Measurements from ENCODE around the gene GMEB2.
"Not testable (repeated sequence)": the region's sequence is repeated elsewhere in the genome, so short reads cannot be mapped to it uniquely, and the experiment has no call there.

Gene GMEB2

DNA sequence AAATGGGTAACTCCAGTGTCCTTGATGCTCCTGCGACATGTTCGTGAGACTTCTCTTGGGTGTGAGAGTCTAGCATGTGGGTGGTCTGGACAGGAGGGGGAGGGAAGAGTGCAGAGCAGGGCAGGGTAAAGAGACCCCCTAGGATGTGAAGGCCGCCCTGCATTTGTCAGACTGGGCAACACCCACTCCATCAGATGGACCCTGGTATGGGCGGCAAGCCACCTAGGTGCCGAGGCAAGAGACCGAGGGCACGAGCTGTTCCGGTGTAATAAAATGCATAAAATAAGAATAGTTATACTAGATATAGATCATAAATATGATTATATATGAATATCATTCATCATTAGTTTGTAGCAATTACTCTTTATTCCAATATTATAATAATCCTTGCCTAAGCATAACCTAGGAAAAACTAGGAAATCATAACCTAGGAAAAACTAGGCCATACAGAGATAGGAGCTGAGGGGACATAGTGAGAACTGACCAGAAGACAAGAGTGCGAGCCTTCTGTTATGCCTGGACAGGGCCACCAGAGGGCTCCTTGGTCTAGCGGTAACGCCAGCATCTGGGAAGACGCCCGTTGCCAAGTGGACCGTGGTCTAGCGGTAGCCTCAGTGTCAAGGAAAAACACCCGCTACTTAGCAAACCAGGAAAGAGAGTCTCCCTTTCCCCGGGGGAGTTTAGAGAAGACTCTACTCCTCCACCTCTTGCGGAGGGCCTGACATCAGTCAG, 12.9 kb downstream of the GMEB2 start:
- H3K14ac ChIP-seq (ENCODE audit: low read length); H2AFZ ChIP-seq (ENCODE audit: insufficient read depth, low read length, poor library complexity); H4K91ac ChIP-seq (ENCODE audit: low read depth, low read length); H4K8ac ChIP-seq (ENCODE audit: low read depth, low read length); H3K9ac ChIP-seq (ENCODE audit: low read length); H4K12ac ChIP-seq (ENCODE audit: low read depth, low read length); H3K23ac ChIP-seq (ENCODE audit: low read length); H3K4me2 ChIP-seq (ENCODE audit: low read length); H3K18ac ChIP-seq (ENCODE audit: low read length); H2BK120ac ChIP-seq (ENCODE audit: insufficient read depth, low read length, poor library complexity); H3K27me3 ChIP-seq (ENCODE audit: insufficient read depth, low read length); H3K4ac ChIP-seq (ENCODE audit: low read depth, low read length); H3K79me1 ChIP-seq (ENCODE audit: low read length); H2BK5ac ChIP-seq (ENCODE audit: low read depth, low read length, poor library complexity); H3K9me3 ChIP-seq (ENCODE audit: insufficient read depth, low read depth, low read length); H3K79me2 ChIP-seq (ENCODE audit: control insufficient read depth, insufficient read depth, low read length, poor library complexity); H3K27ac ChIP-seq (ENCODE audit: low read depth, low read length); H2AK5ac ChIP-seq (ENCODE audit: low read length); H3K4me3 ChIP-seq (ENCODE audit: low read depth, low read length); H3K4me1 ChIP-seq (ENCODE audit: control insufficient read depth in 1 of 2, insufficient read depth in 2 of 2, low read length in 2 of 2); H2BK12ac ChIP-seq (ENCODE audit: low read length): not testable (repeated sequence)
- H3K36me3 ChIP-seq (ENCODE audit: control insufficient read depth in 1 of 2, insufficient read depth in 2 of 2, low read length in 2 of 2): peaks cover 39% of the 10 kb centered on the region in 2 experiments
- DNase-seq: peak in 1 of 2 donors; percentile 29
- no CpG with 5 or more reads among the region's 18 CpGs for WGBS (ENCODE audit: extremely low coverage, insufficient coverage, insufficient read length)

DNA sequence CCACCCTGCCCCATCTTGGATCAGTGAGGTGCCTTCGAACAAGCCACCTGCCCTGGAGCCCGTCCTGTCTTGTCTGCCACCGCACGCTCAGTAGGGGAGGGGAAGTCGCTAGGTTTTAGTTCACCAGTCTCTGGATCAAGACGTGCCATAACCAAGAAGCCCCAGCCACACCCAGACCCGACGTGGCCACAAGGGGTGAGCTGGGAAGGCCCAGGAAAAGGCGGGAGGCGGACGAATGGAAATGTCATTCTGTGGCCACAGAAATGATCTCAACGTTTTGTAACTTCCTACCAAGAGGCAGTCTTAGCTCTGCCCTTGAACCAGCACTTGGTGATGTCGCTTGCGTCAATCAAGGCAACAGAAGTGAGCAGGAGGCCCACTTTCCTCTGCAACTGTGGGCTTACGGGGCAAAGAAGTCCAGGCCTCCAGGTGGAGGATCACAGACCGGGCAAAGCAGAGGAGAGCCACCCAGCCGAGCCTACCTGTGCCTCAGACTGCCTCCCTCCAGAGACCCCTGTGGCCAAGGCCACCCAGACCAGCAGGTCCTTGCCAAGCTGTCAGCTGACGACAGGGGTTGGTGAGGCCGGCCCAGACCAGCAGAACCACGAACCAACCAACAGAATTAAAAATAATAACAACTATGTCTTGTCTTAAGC, 14.5 kb downstream of the GMEB2 start:
- H4K91ac ChIP-seq (ENCODE audit: low read depth, low read length): no peak overlapping the region
- DNase-seq: no peak
- no CpG with 5 or more reads among the region's 20 CpGs for WGBS (ENCODE audit: extremely low coverage, insufficient coverage, insufficient read length)

DNA sequence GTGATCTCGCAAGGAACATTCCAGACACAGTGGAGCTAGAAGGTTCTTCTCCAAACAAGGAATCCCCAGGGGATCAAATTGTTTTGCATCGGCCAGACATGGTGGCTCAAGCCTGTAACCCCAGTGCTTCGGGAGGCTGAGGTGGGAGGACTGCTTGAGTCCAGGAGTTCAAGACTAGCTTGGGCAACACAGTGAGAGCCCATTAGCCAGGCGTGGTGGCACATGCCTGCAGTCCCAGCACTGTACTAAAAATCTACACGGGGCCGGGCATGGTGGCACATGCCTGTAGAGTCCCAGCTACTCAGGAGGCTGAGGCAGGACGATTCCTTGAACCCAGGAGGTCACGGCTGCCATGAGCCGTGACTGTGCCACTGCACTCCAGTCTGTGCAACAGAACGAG, 15.3 kb downstream of the GMEB2 start:
- Histone ChIP-seq H3K36me3 (ENCODE audit: control insufficient read depth in 1 of 2, insufficient read depth in 2 of 2, low read length in 2 of 2) (peaks cover 17 to 19% of the 10 kb centered on the region in 2 experiments), H2BK5ac (ENCODE audit: low read depth, low read length, poor library complexity) (no peak overlapping the region), H3K4ac (ENCODE audit: low read depth, low read length) (no peak overlapping the region), H2BK120ac (ENCODE audit: insufficient read depth, low read length, poor library complexity) (no peak overlapping the region), H3K27ac (ENCODE audit: low read depth, low read length) (no peak overlapping the region), H3K4me1 (ENCODE audit: control insufficient read depth in 1 of 2, insufficient read depth in 2 of 2, low read length in 2 of 2) (no peaks in the 10 kb centered on the region), H3K27me3 (ENCODE audit: insufficient read depth, low read length) (no peaks in the 10 kb centered on the region), H3K9me3 (ENCODE audit: insufficient read depth, low read depth, low read length) (peaks cover 8% of the 10 kb centered on the region), H2AFZ (ENCODE audit: insufficient read depth, low read length, poor library complexity) (no peak overlapping the region), H3K79me2 (ENCODE audit: control insufficient read depth, insufficient read depth, low read length, poor library complexity) (no peaks in the 10 kb centered on the region), H3K14ac (ENCODE audit: low read length) (no peak overlapping the region), H3K4me3 (ENCODE audit: low read depth, low read length) (no peak overlapping the region), H2AK5ac (ENCODE audit: low read length) (no peak overlapping the region), H3K4me2 (ENCODE audit: low read length) (no peak overlapping the region), H2BK12ac (ENCODE audit: low read length) (no peak overlapping the region), H4K12ac (ENCODE audit: low read depth, low read length) (no peak overlapping the region), H3K9ac (ENCODE audit: low read length) (no peak overlapping the region), H3K23ac (ENCODE audit: low read length) (no peak overlapping the region), H4K8ac (ENCODE audit: low read depth, low read length) (no peak overlapping the region), H3K18ac (ENCODE audit: low read length) (no peak overlapping the region), H3K79me1 (ENCODE audit: low read length) (no peaks in the 10 kb centered on the region), H4K91ac (ENCODE audit: low read depth, low read length) (no peak overlapping the region)
- no peak for DNase-seq
- no CpG with 5 or more reads among the region's 10 CpGs for WGBS (ENCODE audit: extremely low coverage, insufficient coverage, insufficient read length)

More for the DNA sequence above, 14.5 kb downstream of the GMEB2 start:
- Histone ChIP-seq H4K8ac (ENCODE audit: low read depth, low read length) (no peak overlapping the region), H3K23ac (ENCODE audit: low read length) (no peak overlapping the region), H3K9me3 (ENCODE audit: insufficient read depth, low read depth, low read length) (peaks cover 8% of the 10 kb centered on the region), H3K14ac (ENCODE audit: low read length) (no peak overlapping the region), H2AK5ac (ENCODE audit: low read length) (no peak overlapping the region), H3K79me1 (ENCODE audit: low read length) (no peaks in the 10 kb centered on the region), H3K4me2 (ENCODE audit: low read length) (no peak overlapping the region), H2BK120ac (ENCODE audit: insufficient read depth, low read length, poor library complexity) (no peak overlapping the region), H3K4me3 (ENCODE audit: low read depth, low read length) (no peak overlapping the region), H3K27ac (ENCODE audit: low read depth, low read length) (no peak overlapping the region), H3K4me1 (ENCODE audit: control insufficient read depth in 1 of 2, insufficient read depth in 2 of 2, low read length in 2 of 2) (no peaks in the 10 kb centered on the region), H3K79me2 (ENCODE audit: control insufficient read depth, insufficient read depth, low read length, poor library complexity) (no peaks in the 10 kb centered on the region), H2BK5ac (ENCODE audit: low read depth, low read length, poor library complexity) (no peak overlapping the region), H2BK12ac (ENCODE audit: low read length) (no peak overlapping the region), H2AFZ (ENCODE audit: insufficient read depth, low read length, poor library complexity) (no peak overlapping the region), H3K36me3 (ENCODE audit: control insufficient read depth in 1 of 2, insufficient read depth in 2 of 2, low read length in 2 of 2) (peaks cover 24 to 26% of the 10 kb centered on the region in 2 experiments), H3K27me3 (ENCODE audit: insufficient read depth, low read length) (no peaks in the 10 kb centered on the region), H3K4ac (ENCODE audit: low read depth, low read length) (no peak overlapping the region), H3K18ac (ENCODE audit: low read length) (no peak overlapping the region), H3K9ac (ENCODE audit: low read length) (no peak overlapping the region), H4K12ac (ENCODE audit: low read depth, low read length) (no peak overlapping the region)

DNA sequence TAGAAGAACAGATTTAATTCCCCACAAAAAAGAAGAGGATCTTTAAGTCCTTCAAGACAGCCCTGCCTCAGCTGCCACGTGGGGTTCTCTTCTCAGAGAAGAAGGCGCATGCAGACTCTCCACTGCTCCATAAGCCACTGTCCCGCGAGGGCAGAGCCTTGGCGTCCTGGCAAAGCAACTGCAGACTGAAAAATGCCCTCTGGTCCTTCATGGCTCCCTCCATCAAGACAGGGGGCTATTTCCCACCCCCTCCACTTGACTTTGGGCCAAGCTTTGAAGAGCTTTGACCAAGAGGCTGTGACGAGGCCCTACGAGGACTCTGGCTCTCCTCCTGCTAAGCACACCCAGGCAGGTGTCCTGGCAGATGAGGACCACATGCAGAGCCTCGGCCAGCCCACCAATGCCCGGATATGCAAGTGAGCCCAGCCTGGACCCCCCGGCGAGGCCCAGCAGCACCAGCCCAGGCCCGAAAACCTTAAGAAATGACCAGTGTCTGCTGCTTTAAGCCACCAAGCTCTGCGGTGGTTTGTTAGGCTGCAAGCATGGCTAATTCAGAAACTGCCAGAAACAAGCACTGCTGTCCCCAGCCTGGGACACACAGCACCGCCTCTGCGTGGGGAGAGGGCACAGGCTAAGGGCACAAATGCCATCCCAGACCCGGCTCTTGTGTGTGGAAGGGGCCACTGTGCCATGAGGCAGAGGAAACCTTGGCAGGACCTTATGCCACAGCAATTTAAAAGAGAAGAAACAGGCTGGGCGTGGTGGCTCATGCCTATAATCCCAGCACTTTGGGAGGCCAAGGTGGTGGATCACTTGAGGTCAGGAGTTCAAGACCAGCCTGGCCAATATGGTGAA, 16.1 kb downstream of the GMEB2 start:
- no peak overlapping the region for H3K18ac ChIP-seq (ENCODE audit: low read length)
- no peak overlapping the region for H2BK12ac ChIP-seq (ENCODE audit: low read length)
- H4K12ac ChIP-seq (ENCODE audit: low read depth, low read length): no peak overlapping the region
- WGBS (ENCODE audit: extremely low coverage, insufficient coverage, insufficient read length): no CpG with 5 or more reads among the region's 17 CpGs
- H3K4ac ChIP-seq (ENCODE audit: low read depth, low read length): no peak overlapping the region
- no peak overlapping the region for H4K8ac ChIP-seq (ENCODE audit: low read depth, low read length)
- H2AK5ac ChIP-seq (ENCODE audit: low read length): no peak overlapping the region
- H4K91ac ChIP-seq (ENCODE audit: low read depth, low read length): no peak overlapping the region
- H3K36me3 ChIP-seq (ENCODE audit: control insufficient read depth in 1 of 2, insufficient read depth in 2 of 2, low read length in 2 of 2): peaks cover 13 to 14% of the 10 kb centered on the region in 2 experiments
- no peak overlapping the region for H3K23ac ChIP-seq (ENCODE audit: low read length)
- no peak overlapping the region for H3K4me2 ChIP-seq (ENCODE audit: low read length)
- no peak overlapping the region for H2BK5ac ChIP-seq (ENCODE audit: low read depth, low read length, poor library complexity)
- no peaks in the 10 kb centered on the region for H3K79me1 ChIP-seq (ENCODE audit: low read length)
- no peaks in the 10 kb centered on the region for H3K27me3 ChIP-seq (ENCODE audit: insufficient read depth, low read length)
- peaks cover 8% of the 10 kb centered on the region for H3K9me3 ChIP-seq (ENCODE audit: insufficient read depth, low read depth, low read length)
- H2BK120ac ChIP-seq (ENCODE audit: insufficient read depth, low read length, poor library complexity): no peak overlapping the region
- no peaks in the 10 kb centered on the region for H3K4me1 ChIP-seq (ENCODE audit: control insufficient read depth in 1 of 2, insufficient read depth in 2 of 2, low read length in 2 of 2)
- no peak overlapping the region for H3K4me3 ChIP-seq (ENCODE audit: low read depth, low read length)
- H3K27ac ChIP-seq (ENCODE audit: low read depth, low read length): no peak overlapping the region
- no peak overlapping the region for H2AFZ ChIP-seq (ENCODE audit: insufficient read depth, low read length, poor library complexity)
- H3K79me2 ChIP-seq (ENCODE audit: control insufficient read depth, insufficient read depth, low read length, poor library complexity): no peaks in the 10 kb centered on the region
- no peak overlapping the region for H3K9ac ChIP-seq (ENCODE audit: low read length)
- no peak overlapping the region for H3K14ac ChIP-seq (ENCODE audit: low read length)
- no peak for DNase-seq
